AG04449 (cell line): Measurements from ENCODE around the gene CHTF8.
"Not testable (repeated sequence)": the region's sequence is repeated elsewhere in the genome, so short reads cannot be mapped to it uniquely, and the experiment has no call there.

ENCODE experiments used
- CTCF ChIA-PET: fragments of 350-600 bp; formaldehyde crosslinking; extraction: SDS; loops from one replicate; lab custom pipeline; 2021; ENCODE audit warnings: antibody characterized with exemption; lab: Yijun Ruan, JAX
- POLR2A ChIA-PET: fragments of 400-600, 350-600 bp; formaldehyde crosslinking; extraction: SDS; loops from one replicate; lab custom pipeline; 2020; ENCODE audit warnings: antibody characterized with exemption, inconsistent platforms; lab: Yijun Ruan, JAX
- DNase-seq: peaks from one replicate; pipeline ENCODE4 v3.0.0-alpha.2; 2010; ENCODE audit warnings: low read depth, low spot score
- H3K4me3 ChIP-seq: 2 replicates; pipeline ENCODE4 v1.5.1; 2011; ENCODE audit warnings: low read depth, mild to moderate bottlenecking, control low read depth, low read length
- TF ChIP-seq, protein P1 (sequence below): IDR thresholded peaks from one replicate; pipeline ENCODE4 v1.5.1; 2011; ENCODE audit warnings: mild to moderate bottlenecking, moderate library complexity, low read length, control low read depth, inconsistent platforms; ENCODE audit not compliant: insufficient read depth; ENCODE audit errors: missing control alignments

Gene CHTF8

GRCh38 chr16:69141936-69142335 is 9.5 kb upstream of the CHTF8 start:
- no peak for DNase-seq
- ChIA-PET CTCF (interaction anchor here (0.9 to 3.1 kb wide), 3 partner anchors 10 to 295 kb away, joined by 4 to 26 read pairs (median 5); no protein-coding TSS in a partner anchor), POLR2A (no interaction called here)
- TF ChIP-seq, protein P1, sequence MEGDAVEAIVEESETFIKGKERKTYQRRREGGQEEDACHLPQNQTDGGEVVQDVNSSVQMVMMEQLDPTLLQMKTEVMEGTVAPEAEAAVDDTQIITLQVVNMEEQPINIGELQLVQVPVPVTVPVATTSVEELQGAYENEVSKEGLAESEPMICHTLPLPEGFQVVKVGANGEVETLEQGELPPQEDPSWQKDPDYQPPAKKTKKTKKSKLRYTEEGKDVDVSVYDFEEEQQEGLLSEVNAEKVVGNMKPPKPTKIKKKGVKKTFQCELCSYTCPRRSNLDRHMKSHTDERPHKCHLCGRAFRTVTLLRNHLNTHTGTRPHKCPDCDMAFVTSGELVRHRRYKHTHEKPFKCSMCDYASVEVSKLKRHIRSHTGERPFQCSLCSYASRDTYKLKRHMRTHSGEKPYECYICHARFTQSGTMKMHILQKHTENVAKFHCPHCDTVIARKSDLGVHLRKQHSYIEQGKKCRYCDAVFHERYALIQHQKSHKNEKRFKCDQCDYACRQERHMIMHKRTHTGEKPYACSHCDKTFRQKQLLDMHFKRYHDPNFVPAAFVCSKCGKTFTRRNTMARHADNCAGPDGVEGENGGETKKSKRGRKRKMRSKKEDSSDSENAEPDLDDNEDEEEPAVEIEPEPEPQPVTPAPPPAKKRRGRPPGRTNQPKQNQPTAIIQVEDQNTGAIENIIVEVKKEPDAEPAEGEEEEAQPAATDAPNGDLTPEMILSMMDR, result no peak
- no peak overlapping the region for H3K4me3 ChIP-seq

DNA sequence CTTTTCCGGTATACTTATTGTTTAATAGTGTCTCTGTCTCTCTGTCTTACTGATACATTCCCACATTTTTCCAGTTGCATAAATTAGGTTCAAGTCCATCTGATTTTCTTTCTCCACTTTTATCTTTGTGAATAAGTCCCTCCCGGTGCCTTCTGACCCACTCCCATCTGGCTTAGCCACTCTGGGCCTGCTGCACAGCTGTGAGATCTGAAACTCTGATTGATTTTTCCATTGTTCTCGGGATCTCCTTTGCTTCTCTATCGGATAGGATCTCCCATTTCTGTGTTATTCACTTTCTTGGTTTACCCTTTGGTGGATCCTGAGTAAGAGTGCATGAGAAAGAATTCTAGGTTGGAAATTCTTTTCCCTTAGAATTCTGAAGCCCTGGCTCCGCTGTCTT is 8.6 kb upstream of the CHTF8 start:
- TF ChIP-seq, protein P1, result no peak
- DNase-seq, result no peak
- ChIA-PET POLR2A (no interaction called here), CTCF (interaction anchor here (0.6 to 3.1 kb wide), 3 partner anchors 11 to 294 kb away, joined by 3 to 26 read pairs (median 5); no protein-coding TSS in a partner anchor)
- H3K4me3 ChIP-seq, result no peak overlapping the region

DNA sequence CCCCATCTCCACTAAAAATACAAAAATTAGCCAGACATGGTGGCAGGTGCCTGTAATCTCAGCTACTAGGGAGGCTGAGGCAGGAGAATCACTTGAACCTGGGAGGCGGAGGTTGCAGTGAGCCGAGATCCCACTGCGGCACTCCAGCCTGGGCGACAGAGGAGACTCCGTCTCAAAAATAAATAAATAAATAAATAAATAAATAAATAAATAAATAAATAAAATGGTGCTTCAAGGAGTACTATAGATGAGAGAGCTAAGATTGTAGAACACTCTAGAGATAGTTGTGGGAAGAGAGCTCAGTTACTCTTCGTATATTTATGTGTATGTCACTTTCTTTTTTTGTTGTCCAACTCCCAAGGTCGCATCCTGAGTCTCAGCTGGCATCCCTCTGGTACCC is 7.1 kb upstream of the CHTF8 start:
- POLR2A ChIA-PET, H3K4me3 ChIP-seq, DNase-seq: not testable (repeated sequence)
- CTCF ChIA-PET, result interaction anchor here (0.7 to 1.6 kb wide), 5 partner anchors 11 to 171 kb away, joined by 3 to 5 read pairs (median 3); no protein-coding TSS in a partner anchor

GRCh38 chr16:69138608-69139007 is 6.2 kb upstream of the CHTF8 start:
- CTCF ChIA-PET, result no interaction called here

GRCh38 chr16:69133373-69133954 is 1.1 kb upstream of the CHTF8 start:
- POLR2A ChIA-PET, result no interaction called here
- TF ChIP-seq, protein P1, result no peak

More at GRCh38 chr16:69138608-69139007, 6.2 kb upstream of the CHTF8 start:
- DNase-seq, result no peak
- no peak overlapping the region for H3K4me3 ChIP-seq
- TF ChIP-seq, protein P1, result no peak
- POLR2A ChIA-PET, result no interaction called here

DNA sequence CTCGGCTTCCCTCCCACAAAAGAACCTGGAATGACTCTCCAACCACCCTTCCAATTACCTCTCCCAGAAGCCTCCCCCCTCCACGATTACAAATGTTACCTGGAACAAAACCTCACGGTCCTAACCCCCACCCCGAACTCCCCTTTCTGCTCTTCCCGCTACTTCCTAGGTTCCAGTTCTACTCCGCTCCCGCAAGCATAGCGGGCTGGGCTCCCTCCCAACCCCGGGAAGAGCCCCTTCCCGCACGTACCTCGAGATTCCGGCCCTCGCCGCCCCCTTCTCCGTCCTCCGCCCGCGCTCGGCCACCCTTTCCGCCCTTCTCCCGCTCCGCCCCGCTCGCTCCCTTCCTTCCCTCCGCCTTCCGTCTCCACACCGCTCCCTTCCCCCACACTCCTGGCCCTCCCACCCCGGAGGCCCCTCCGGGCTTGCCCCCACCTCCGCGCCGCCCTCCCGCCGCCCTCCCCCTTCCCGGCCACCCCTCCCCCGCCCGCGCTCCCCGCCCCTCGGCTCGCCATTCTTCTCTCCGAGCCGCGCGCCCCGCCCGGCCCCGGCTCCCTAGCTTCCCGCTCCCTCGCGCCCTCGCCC is 457 bp downstream of the CHTF8 start:
- ChIA-PET CTCF (interaction anchor here (1.6 to 4.5 kb wide), 2 partner anchors 19 to 284 kb away, joined by 8 to 34 read pairs; no protein-coding TSS in a partner anchor), POLR2A (interaction anchor here (0.6 to 1.0 kb wide), 2 partner anchors 21 to 198 kb away, joined by 3 to 5 read pairs; partner anchors contain the start of gene PDF)
- H3K4me3 ChIP-seq, result peak overlapping the region; percentile 99
- TF ChIP-seq, protein P1, result no peak
- peak; percentile 10 for DNase-seq

More at GRCh38 chr16:69133373-69133954, 1.1 kb upstream of the CHTF8 start:
- peak overlapping the region; percentile 99 for H3K4me3 ChIP-seq
- CTCF ChIA-PET, result interaction anchor here (0.9 to 4.5 kb wide), 8 partner anchors 10 to 290 kb away, joined by 3 to 34 read pairs (median 7); partner anchors contain the start of gene TANGO6
- no peak for DNase-seq
